Prostate gland (tissue), 2 donors: ENCODE measurements around the gene TBCC. TPM values are rescaled to one million over a fixed set of nuclear protein-coding genes. Genes with fewer than 3 reads are reported as not detected.
"Not testable (repeated sequence)": the region's sequence is repeated elsewhere in the genome, so short reads cannot be mapped to it uniquely, and the experiment has no call there.

Experiments used
- DNase-seq: peaks from one replicate; pipeline ENCODE4 v3.0.0-alpha.2; 2019; ENCODE audit warnings: low spot score
- H3K27ac ChIP-seq, 2 donors: fragments of 200-600 bp; sonication (generic); 2 replicates each; pipeline ENCODE4 v1.5.1; 2017 to 2019
- H3K27me3 ChIP-seq: fragments of 200-600 bp; sonication (generic); replicated peaks from 2 replicates; pipeline ENCODE4 v1.5.1; 2019; ENCODE audit not compliant: insufficient read depth
- H3K36me3 ChIP-seq, 2 donors: fragments of 200-600 bp; sonication (generic); 1 replicate in 1 of 2; 2 replicates in 1 of 2; pipeline versions ENCODE4 v1.5.1 to v1.8.1; 2017 to 2019
- H3K4me1 ChIP-seq: fragments of 200-600 bp; sonication (generic); replicated peaks from 2 replicates; pipeline ENCODE4 v1.5.1; 2019
- H3K4me3 ChIP-seq, 2 donors: fragments of 200-600 bp; sonication (generic); 2 replicates each; pipeline ENCODE4 v1.5.1; 2017 to 2019
- H3K9me3 ChIP-seq: fragments of 200-600 bp; sonication (generic); 2 replicates; pipeline ENCODE4 v1.5.1; 2017
- POLR2A ChIP-seq: fragments of 450-650 bp; IDR thresholded peaks from one replicate; pipeline ENCODE4 v1.6.1; 2016; ENCODE audit warnings: antibody characterized with exemption, mild to moderate bottlenecking
- POLR2AphosphoS5 ChIP-seq: sonication (generic); formaldehyde crosslinking; IDR thresholded peaks from one replicate; pipeline ENCODE4 v1.6.1; 2017; ENCODE audit warnings: antibody characterized with exemption
- WGBS: methylation state at CpG from one replicate; pipeline ENCODE4 v1.1.5; 2018; 5-methylcytosine and 5-hydroxymethylcytosine counted together
- intact Hi-C: fragments of 100-400 bp; cut with DNase I; formaldehyde crosslinking; loops from one replicate; pipeline ENCODE4 v1.14.2; 2022
- total RNA-seq, 2 donors: library from RNA; depleted of rRNA; stranded (reverse); fragments of >200 nt; gene quantifications; one replicate each; pipeline ENCODE4 v1.1.0, GENCODE V29; 2016
- TF ChIP-seq, protein P1 (sequence below), 4 experiments: fragments of 200-600 bp in 2 of 4; fragments of 450-650 bp in 2 of 4; sonication (generic) in 2 of 4; IDR thresholded peaks; 1 replicate in 3 of 4; 2 replicates in 1 of 4; pipeline ENCODE4 v1.5.1; 2016 to 2019; ENCODE audit warnings: antibody characterized with exemption in 4 of 4, mild to moderate bottlenecking in 2 of 4, moderate library complexity in 2 of 4

Gene TBCC
- total RNA-seq, 2 donors from 2014 or later: 43.4 to 59.8 TPM

DNA sequence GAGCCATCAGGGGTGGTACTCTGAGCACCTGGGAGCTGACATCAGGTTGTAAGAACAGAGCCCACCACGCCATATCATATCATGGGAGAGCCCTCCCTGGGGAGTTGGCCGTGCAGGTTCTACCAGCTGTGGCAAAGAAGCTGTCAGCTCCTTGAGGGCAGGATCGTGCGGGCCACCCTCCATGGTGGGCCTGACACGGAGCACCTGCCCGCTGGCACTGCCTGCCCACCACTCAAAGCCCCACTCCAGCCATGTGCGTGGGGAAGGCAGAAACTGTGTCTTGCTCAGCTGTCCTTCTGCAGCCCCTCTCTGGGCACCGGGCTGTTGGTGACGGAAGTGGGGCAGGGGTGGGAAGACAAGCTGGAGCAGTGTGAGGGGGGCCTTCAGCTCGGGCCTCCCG lies 37.8 kb downstream of the TBCC start:
- no peak overlapping the region for H3K4me3 ChIP-seq
- 93% methylated on average over 10 of the region's 11 CpGs for WGBS
- H3K4me1 ChIP-seq: no peaks in the 10 kb centered on the region
- DNase-seq: no peak
- no peaks in the 10 kb centered on the region for H3K36me3 ChIP-seq
- H3K27ac ChIP-seq: no peak overlapping the region
- intact Hi-C loops: no loop called here
- no peaks in the 10 kb centered on the region for H3K9me3 ChIP-seq
- TF ChIP-seq POLR2AphosphoS5: no peak
- TF ChIP-seq POLR2A: no peak
- TF ChIP-seq, protein P1, sequence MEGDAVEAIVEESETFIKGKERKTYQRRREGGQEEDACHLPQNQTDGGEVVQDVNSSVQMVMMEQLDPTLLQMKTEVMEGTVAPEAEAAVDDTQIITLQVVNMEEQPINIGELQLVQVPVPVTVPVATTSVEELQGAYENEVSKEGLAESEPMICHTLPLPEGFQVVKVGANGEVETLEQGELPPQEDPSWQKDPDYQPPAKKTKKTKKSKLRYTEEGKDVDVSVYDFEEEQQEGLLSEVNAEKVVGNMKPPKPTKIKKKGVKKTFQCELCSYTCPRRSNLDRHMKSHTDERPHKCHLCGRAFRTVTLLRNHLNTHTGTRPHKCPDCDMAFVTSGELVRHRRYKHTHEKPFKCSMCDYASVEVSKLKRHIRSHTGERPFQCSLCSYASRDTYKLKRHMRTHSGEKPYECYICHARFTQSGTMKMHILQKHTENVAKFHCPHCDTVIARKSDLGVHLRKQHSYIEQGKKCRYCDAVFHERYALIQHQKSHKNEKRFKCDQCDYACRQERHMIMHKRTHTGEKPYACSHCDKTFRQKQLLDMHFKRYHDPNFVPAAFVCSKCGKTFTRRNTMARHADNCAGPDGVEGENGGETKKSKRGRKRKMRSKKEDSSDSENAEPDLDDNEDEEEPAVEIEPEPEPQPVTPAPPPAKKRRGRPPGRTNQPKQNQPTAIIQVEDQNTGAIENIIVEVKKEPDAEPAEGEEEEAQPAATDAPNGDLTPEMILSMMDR (IDR thresholded peaks at IDR 0.05): no peak
- no peaks in the 10 kb centered on the region for H3K27me3 ChIP-seq

- DNase-seq: no peak
Observed at GRCh38 chr6:42707595-42707994, 38.3 kb downstream of the TBCC start.

DNA sequence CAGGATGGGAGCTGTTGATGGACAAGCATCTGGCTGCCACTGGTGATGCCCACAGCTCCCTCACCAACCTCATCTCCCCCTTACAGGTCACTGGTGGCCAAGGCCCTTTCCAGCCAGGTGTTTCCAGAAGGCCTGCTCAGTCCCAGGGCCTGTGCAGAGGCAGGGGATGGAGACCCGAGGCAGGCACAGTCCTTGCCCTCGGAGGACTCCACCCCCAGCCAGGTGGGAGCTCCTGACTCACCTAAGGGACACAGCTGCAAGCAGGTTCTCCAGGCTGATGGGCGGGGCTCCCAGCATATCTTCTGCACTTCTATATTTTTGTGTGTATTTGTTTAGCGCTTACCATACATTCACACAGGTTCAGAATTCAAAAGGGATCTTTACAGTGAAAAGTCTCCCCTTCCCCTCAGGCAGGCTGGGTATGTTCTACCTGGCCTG lies 40.9 kb downstream of the TBCC start:
- Histone ChIP-seq H3K4me3 (no peak overlapping the region), H3K9me3 (no peaks in the 10 kb centered on the region), H3K4me1 (no peaks in the 10 kb centered on the region), H3K36me3 (no peaks in the 10 kb centered on the region), H3K27me3 (no peaks in the 10 kb centered on the region), H3K27ac (no peak overlapping the region)
- WGBS: 58% methylated on average over 4 of the region's 4 CpGs
- no peak for DNase-seq
- intact Hi-C loops: no loop called here
- no peak for TF ChIP-seq POLR2A
- TF ChIP-seq POLR2AphosphoS5: no peak
- TF ChIP-seq, protein P1 (IDR thresholded peaks at IDR 0.05): no peak

More at GRCh38 chr6:42707595-42707994, 38.3 kb downstream of the TBCC start:
- WGBS: 95% methylated on average over 7 of the region's 7 CpGs
- H3K36me3 ChIP-seq: no peaks in the 10 kb centered on the region
- H3K27me3 ChIP-seq: no peaks in the 10 kb centered on the region
- no peaks in the 10 kb centered on the region for H3K4me1 ChIP-seq
- intact Hi-C loops: no loop called here
- H3K27ac ChIP-seq: no peak overlapping the region
- TF ChIP-seq POLR2AphosphoS5: no peak
- TF ChIP-seq POLR2A: no peak
- TF ChIP-seq, protein P1 (IDR thresholded peaks at IDR 0.05): no peak
- H3K4me3 ChIP-seq: no peak overlapping the region
- H3K9me3 ChIP-seq: no peaks in the 10 kb centered on the region

DNA sequence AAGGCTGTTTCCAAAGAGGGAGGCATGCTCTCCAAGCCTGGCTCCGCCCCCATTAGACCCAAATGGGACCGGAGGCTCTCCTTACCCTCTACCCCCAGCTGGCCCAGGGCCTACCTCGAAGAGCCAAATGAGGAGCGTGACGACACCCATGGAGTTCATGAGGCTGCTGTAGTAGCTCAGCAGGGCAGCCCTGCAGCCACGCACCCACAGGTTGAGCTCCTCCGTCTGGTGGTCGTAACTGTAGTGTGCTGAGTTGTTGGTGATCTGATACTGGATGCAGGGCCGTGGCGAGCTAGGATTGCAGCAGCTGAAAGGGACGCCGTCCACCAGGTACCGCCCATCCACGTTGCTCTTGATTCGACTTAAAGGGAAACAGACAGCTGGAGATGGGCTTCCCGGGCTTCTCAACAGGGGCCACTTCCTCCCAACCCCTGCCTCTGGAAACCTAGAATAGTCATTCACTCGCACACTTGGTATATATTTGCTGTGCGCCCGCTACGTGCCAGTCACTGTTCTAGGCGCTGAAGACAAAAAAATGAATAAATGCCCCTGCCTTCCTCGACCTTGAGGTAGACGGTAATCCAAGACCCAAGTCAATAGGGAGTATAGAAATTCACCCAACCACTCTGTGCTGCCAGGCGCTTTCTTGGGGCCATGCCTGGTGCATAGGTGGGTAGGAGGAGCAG lies 41.5 kb downstream of the TBCC start:
- WGBS: 56% methylated on average over 24 of the region's 24 CpGs
- no peak for TF ChIP-seq POLR2A
- no peak for TF ChIP-seq POLR2AphosphoS5
- TF ChIP-seq, protein P1 (IDR thresholded peaks at IDR 0.05): no peak
- no peaks in the 10 kb centered on the region for H3K4me1 ChIP-seq
- intact Hi-C loops: no loop called here
- no peaks in the 10 kb centered on the region for H3K27me3 ChIP-seq
- H3K4me3 ChIP-seq: no peak overlapping the region
- no peaks in the 10 kb centered on the region for H3K9me3 ChIP-seq
- H3K36me3 ChIP-seq: no peaks in the 10 kb centered on the region
- DNase-seq: no peak
- H3K27ac ChIP-seq: no peak overlapping the region

GRCh38 chr6:42702786-42703185 lies 43.1 kb downstream of the TBCC start:
- H3K36me3 ChIP-seq, intact Hi-C loops, H3K9me3 ChIP-seq, H3K4me3 ChIP-seq, H3K4me1 ChIP-seq, H3K27ac ChIP-seq, DNase-seq, H3K27me3 ChIP-seq: not testable (repeated sequence)
- WGBS: 100% methylated on average over 3 of the region's 3 CpGs
